ENCODE results near the gene CENPP. TPM values are rescaled to one million over a fixed set of nuclear protein-coding genes. Genes with fewer than 3 reads are reported as not detected.

Gene CENPP
- total RNA-seq, 4 donors from 2014 or later, result 0.98 to 7.9 (median 5.4) TPM

DNA sequence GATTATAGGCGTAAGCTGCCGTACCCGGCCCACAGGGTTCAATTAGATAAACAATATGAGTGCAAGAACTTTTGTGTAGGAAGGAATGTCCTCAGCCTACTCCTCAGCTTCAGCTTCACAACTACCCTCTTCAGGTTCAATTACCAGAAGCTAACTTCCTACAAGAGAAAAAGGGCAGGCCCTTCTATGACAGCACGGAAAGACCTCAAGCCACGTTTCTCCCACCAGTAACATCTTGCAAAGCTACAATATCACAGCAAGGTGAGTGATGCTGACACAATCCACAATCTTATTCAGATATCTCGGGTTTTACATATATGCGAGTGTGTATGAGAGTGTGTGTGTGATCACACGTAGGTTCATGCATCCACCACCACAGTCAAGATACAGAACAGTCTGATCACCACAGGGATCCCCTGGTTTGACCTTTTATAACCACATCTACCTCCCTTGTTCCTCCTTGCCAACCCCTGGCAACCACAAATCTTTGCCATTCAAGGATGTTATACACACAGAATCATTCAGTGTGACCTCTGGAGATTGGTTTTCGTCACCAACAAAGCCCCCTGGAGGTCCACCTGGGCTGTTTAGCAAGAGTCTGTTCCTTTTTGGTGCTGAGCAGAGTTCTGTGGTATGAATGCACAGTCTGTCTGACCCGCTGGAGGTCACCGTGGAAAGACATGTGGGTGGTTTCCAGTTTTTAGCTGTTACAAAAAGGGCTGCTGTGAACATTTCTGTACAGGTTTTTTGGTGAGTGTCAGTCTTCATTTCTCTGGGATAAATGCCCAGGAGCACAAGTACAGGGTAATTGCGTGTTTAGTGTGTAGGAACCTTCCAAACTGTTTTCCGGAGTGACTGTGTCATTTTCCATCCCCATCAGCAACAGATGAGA lies 305.9 kb downstream of the CENPP start:
- TF ChIP-seq, protein P1, sequence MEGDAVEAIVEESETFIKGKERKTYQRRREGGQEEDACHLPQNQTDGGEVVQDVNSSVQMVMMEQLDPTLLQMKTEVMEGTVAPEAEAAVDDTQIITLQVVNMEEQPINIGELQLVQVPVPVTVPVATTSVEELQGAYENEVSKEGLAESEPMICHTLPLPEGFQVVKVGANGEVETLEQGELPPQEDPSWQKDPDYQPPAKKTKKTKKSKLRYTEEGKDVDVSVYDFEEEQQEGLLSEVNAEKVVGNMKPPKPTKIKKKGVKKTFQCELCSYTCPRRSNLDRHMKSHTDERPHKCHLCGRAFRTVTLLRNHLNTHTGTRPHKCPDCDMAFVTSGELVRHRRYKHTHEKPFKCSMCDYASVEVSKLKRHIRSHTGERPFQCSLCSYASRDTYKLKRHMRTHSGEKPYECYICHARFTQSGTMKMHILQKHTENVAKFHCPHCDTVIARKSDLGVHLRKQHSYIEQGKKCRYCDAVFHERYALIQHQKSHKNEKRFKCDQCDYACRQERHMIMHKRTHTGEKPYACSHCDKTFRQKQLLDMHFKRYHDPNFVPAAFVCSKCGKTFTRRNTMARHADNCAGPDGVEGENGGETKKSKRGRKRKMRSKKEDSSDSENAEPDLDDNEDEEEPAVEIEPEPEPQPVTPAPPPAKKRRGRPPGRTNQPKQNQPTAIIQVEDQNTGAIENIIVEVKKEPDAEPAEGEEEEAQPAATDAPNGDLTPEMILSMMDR (IDR thresholded peaks at IDR 0.05; ENCODE audit: low read depth), result no peak

DNA sequence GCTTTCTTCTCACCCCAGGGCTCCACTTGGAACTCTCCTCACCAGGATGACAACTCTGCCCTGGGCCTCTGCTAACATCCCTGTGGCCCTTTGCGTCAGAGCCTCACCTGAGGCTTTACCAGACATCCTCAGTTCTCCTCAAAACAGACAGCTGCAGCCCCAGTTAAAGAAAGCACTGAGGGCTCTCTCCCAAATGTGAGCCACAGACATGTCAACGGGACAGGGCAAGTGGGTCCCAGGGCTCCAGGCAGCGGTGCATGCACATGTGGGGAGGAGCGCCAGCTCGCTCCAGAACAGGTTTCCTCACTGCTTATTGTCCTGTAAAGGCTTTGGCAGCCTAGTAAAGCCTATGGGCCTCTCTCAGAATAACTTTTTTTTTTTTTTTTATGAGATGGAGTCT lies 306.9 kb downstream of the CENPP start:
- TF ChIP-seq, protein P1 (IDR thresholded peaks at IDR 0.05; ENCODE audit: low read depth), result no peak

DNA sequence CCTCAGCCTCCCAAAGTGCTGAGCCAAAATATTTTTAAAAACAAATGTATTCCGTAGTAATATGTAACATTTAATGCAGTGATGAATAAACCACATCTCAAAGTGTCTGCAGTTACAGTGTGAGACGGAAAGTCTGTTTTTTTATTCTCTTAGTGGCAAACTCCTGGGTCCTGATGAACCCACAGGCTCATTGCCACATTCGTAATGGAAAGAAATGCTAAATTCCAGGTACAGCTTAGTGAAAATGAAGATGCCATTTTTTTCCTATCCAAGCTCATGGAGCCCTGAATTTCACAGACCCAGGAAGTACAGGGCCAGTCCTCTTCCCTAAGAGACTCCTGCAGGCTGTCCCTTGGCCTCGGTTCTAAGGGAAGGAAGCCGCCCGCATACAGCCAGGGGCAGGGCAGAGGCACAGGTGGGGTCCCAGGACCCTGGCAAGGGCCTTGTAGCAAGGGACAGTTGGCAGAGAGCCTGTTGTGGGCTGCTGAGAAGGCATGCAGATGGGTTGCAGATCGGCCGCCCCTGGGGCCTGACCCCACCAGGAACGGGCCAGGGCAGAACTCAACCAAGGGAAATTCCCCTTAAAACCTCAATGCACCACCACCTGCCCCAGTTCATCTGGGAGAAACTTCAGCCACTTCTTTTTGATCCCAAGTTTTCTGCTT lies 308.0 kb downstream of the CENPP start:
- TF ChIP-seq, protein P1 (IDR thresholded peaks at IDR 0.05; ENCODE audit: low read depth), result no peak

- TF ChIP-seq, protein P1 (IDR thresholded peaks at IDR 0.05; ENCODE audit: low read depth), result no peak
Measured at GRCh38 chr9:92634712-92635605, 309.2 kb downstream of the CENPP start.

DNA sequence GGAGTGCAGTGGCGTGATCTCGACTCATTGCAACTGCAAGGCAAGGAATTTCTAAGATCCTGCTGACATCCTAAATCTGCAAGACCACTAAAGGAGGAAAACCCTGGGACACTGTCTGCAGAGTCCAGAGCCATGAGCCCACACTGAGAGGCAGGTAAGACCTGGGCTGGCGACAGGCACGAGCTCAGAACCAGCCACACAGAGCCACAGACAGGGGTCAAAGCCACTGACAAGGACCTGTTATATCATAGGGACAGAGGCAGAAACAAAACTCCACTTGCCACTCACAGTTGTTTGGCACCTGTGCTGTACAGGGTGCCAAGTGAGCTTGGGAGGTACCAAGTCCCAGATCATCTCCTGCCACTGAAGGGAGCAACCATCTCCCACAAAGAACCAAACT lies 310.0 kb downstream of the CENPP start:
- TF ChIP-seq, protein P1 (IDR thresholded peaks at IDR 0.05; ENCODE audit: low read depth), result no peak

- TF ChIP-seq, protein P1 (IDR thresholded peaks at IDR 0.05; ENCODE audit: low read depth), result no peak
Measured at GRCh38 chr9:92636627-92637026, 310.9 kb downstream of the CENPP start.
